ENCODE results near the gene ELAVL1.

ELAVL1 gene

GRCh38 chr19:7926727-7927604 lies 78.5 kb downstream of the ELAVL1 start:
- no peak for TF ChIP-seq CTCF (IDR thresholded peaks at IDR 0.05)

- TF ChIP-seq CTCF (IDR thresholded peaks at IDR 0.05) = no peak
Observed at GRCh38 chr19:7926021-7926726, 79.3 kb downstream of the ELAVL1 start, which contains the start of gene CTXN1. CTXN1 (minus strand) TSS chr19:7926135; CDS start chr19:7925538, 597 bp downstream.

- TF ChIP-seq CTCF (IDR thresholded peaks at IDR 0.05) = peak; percentile 96
Observed at GRCh38 chr19:7925171-7925851, 80.1 kb downstream of the ELAVL1 start.

GRCh38 chr19:7924651-7925170 lies 80.7 kb downstream of the ELAVL1 start:
- TF ChIP-seq CTCF (IDR thresholded peaks at IDR 0.05) = no peak

GRCh38 chr19:7924241-7924640 lies 81.2 kb downstream of the ELAVL1 start:
- TF ChIP-seq CTCF (IDR thresholded peaks at IDR 0.05) = no peak

GRCh38 chr19:7923295-7924191 lies 81.9 kb downstream of the ELAVL1 start:
- no peak for TF ChIP-seq CTCF (IDR thresholded peaks at IDR 0.05)

All from LNCAP (cell line).